H1 (cell line): Measurements from ENCODE around the gene SEC16A. TPM values are rescaled to one million over a fixed set of nuclear protein-coding genes. Genes with fewer than 3 reads are reported as not detected.

Experiments
- CEBPB ChIP-seq: IDR thresholded peaks from 2 replicates; pipeline ENCODE4 v1.6.1; 2012; ENCODE audit warnings: low read depth, low read length
- GTF2F1 ChIP-seq: IDR thresholded peaks from 2 replicates; pipeline ENCODE4 v1.6.1; 2012; ENCODE audit warnings: low read depth, low read length, improper control_type of control experiment, borderline replicate concordance
- NRF1 ChIP-seq: IDR thresholded peaks from 2 replicates; pipeline ENCODE4 v1.6.1; 2011; ENCODE audit warnings: mild to moderate bottlenecking, low read depth, low read length, improper control_type of control experiment
- SAP30 ChIP-seq: fragments of 300-600 bp; sonication (generic); IDR thresholded peaks from 2 replicates; pipeline ENCODE4 v1.7.1; 2012; ENCODE audit warnings: low read length, moderate library complexity, mild to moderate bottlenecking, inconsistent platforms; ENCODE audit not compliant: insufficient read depth, insufficient replicate concordance
- SIN3A ChIP-seq, 2 experiments: IDR thresholded peaks in 1 of 2; conservative IDR thresholded peaks in 1 of 2; 2 replicates each; pipeline ENCODE4 v1.6.1; 2011 to 2012; ENCODE audit warnings: low read length in 2 of 2, improper control_type of control experiment in 1 of 2, low read depth in 1 of 2, mild to moderate bottlenecking in 1 of 2
- polyA plus RNA-seq, 7 experiments: library from polyadenylated mRNA; depleted of rRNA in 3 of 7; stranded (reverse) in 5 of 7; unstranded in 2 of 7; fragments of >200 nt in 5 of 7; fragments of 200-250 nt in 2 of 7; gene quantifications; 1 replicate in 5 of 7; 2 replicates in 1 of 7; 4 replicates in 1 of 7; pipeline versions ENCODE4 v1.2.1 to v1.2.3, GENCODE V29; 2011 to 2013; ENCODE audit warnings: missing spikeins in 2 of 7, mixed read lengths in 2 of 7
- total RNA-seq: library from RNA; stranded (reverse); fragmentation: NEBNext Ultra II Directional; extraction: Animal tissue kit (Norgen Biotek cat#: 25700); gene quantifications from 2 replicates; pipeline ENCODE4 v1.2.1, GENCODE V29; 2021

SEC16A gene
- total and polyA plus RNA-seq, 2 of the 8 experiments (the other 6 are each of a cell fraction or from before 2014, with no cell fraction given) = 21.6 to 49.0 TPM

- TF ChIP-seq SIN3A (conservative IDR thresholded peaks at IDR 0.05 in 1 of 2, IDR thresholded peaks at IDR 0.05 in 1 of 2; ENCODE audit: low read depth in 1 of 2, low read length in 2 of 2) (no peak), NRF1 (no peak), CEBPB (no peak), GTF2F1 (no peak), SAP30 (no peak)
Observed at GRCh38 chr9:136434580-136435169, 48.2 kb downstream of the SEC16A start (continued).
